ENCODE data around the gene OR2F2.

- TF ChIP-seq EZH2 (IDR thresholded peaks at IDR 0.05; ENCODE audit: insufficient read depth, low read length) (no peak), CTCF (IDR thresholded peaks at IDR 0.05; ENCODE audit: insufficient read depth, low read depth, low read length) (no peak)
Measured at GRCh38 chr7:143954544-143954943, 19.5 kb downstream of the OR2F2 start, which contains the start of gene OR2F1.
